ENCODE data around the gene TRIP4.
A peak's percentile ranks its signal among the peaks of the same experiment; 100 is the strongest.
"Not testable (repeated sequence)": the region's sequence is repeated elsewhere in the genome, so short reads cannot be mapped to it uniquely, and the experiment has no call there.

Gene TRIP4

GRCh38 chr15:64387562-64388168 is at the start of gene TRIP4:
TSS of gene TRIP4 (plus strand) at chr15:64387836. CDS start at chr15:64387864, 28 bp downstream.
- DNase-seq (ENCODE audit: low read depth in 1 of 2, low spot score in 1 of 2), result peak; percentile 93 to 94

- DNase-seq (ENCODE audit: low read depth in 1 of 2, low spot score in 1 of 2), result no peak
Observed at GRCh38 chr15:64340355-64340754, 47.3 kb upstream of the TRIP4 start.

DNA sequence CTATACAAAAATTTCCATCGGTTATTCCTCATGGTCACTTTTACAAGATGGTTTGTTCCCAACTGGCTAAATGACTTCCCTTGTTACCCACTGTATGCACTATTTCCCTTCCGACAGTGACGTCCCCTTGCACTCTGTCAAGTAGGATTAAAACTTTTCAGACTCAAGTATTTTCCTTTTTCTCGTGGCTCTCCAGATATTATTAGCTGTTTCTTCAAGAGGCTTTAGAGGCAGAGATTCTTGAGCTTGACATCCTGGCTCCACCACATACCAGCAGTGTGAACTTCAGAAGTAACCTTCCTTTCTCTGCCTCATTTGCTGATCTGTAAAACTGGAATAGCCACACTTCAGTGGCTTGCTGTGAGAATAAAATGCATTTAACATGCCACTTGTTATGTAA is 45.7 kb upstream of the TRIP4 start:
- no peak for DNase-seq (ENCODE audit: low read depth in 1 of 2, low spot score in 1 of 2)

DNA sequence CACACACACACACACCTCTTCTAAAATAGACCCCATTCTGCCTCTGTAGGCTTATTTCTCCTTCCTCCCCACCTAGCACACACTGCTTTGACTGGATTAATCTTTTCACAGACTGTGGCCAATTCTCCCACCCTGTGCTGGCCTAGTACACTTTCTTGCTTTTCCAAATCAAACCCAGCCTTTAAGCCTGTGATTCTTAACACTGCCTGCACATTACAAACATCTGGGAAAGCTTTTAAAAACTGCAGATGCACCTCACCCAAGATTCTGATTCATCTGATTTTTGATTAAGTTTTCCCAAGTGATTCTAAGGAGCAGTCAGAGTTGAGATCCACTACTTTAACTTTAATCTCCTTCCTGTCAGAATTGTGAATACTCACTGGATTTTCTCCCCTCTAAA is 44.4 kb upstream of the TRIP4 start:
- no peak for DNase-seq (ENCODE audit: low read depth in 1 of 2, low spot score in 1 of 2)

GRCh38 chr15:64343841-64344240 is 43.8 kb upstream of the TRIP4 start:
- DNase-seq (ENCODE audit: low read depth in 1 of 2, low spot score in 1 of 2), result no peak

- no peak for DNase-seq (ENCODE audit: low read depth in 1 of 2, low spot score in 1 of 2)
Observed at GRCh38 chr15:64344651-64345294, 42.9 kb upstream of the TRIP4 start.

DNA sequence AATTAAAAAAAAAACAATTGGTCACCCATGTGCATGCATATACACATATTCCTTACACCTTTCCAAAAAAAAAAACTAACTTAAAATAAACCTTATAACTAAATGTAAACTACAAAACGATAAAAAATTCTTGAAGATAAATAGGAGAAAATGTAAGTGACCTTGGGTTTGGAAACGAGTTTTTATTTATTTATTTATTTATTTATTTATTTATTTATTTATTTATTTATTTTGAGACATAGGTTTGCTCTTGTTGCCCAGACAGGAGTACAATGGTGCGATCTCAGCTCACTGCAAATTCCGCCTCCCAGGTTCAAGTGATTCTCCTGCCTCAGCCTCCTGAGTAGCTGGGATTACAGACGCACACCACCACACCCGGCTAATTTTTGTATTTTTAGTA is 41.4 kb upstream of the TRIP4 start:
- not testable (repeated sequence) for DNase-seq (ENCODE audit: low read depth in 1 of 2, low spot score in 1 of 2)

DNA sequence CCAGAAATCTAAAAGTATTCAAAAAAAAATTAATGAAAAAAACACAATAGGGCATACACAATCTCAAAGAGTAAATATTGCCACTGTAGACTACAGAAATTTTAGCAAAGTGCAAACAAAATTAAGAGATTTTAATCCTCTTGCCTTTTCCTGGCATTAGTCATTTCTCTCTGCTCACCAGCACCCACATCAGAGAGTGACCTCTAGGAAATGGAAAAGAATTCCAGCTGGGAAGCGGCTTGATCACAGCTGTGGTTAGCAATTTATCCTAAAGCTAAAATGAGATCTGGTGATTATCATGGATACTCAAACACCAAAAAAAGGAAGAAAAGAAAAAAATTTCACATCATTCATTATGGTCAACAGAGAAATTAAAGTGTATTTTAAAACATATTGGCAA is 39.2 kb upstream of the TRIP4 start:
- no peak for DNase-seq (ENCODE audit: low read depth in 1 of 2, low spot score in 1 of 2)

GRCh38 chr15:64349375-64349774 is 38.3 kb upstream of the TRIP4 start:
- DNase-seq (ENCODE audit: low read depth in 1 of 2, low spot score in 1 of 2), result no peak

DNA sequence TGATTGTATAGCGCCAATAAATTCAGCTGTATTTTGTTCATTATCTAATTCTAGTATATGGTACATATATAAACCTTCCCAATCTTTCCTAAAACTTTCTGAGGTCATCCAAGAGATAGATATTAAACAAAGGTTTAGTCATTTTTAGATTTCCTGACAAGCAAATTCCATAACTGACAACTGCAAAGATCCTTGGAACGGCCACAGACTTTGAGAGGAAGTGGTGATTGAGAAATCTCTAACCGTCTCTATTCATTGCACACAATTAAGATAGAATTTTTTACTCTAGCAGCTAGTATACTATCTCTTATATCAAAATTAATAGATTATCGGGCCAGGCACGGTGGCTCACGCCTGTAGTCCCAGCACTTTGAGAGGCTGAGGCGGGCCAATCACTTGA is 36.4 kb upstream of the TRIP4 start:
- DNase-seq (ENCODE audit: low read depth in 1 of 2, low spot score in 1 of 2), result no peak

DNA sequence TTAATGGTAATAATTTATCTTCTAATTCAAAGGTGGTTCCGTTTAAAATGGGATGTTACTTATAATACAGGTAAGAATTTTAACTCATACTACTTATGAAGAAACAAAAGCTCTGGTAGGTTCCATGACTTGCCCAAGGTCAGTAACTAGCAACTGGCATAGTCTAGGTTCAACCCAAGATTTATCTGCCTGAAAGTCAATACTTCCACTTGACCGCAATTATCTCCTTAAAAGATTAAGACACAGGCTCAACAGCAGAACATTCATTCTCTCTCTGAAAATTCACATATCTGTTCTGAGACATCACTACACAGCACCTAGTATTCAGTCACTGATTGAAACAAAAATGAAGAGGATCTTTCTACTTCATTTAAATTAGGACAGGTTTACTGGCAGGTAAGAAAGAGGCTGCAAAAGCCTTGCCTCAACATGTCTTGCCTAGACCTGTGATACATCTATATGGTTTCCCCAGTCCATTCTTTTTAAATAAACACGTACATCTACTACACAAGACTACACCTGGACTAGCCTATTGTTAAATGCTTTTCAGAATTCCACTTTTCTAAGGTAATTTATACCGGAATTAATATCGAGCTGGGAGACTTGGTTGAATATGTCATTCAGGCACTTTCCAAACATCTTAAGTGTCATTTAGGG is 32.8 kb upstream of the TRIP4 start:
- DNase-seq (ENCODE audit: low read depth in 1 of 2, low spot score in 1 of 2), result no peak

DNA sequence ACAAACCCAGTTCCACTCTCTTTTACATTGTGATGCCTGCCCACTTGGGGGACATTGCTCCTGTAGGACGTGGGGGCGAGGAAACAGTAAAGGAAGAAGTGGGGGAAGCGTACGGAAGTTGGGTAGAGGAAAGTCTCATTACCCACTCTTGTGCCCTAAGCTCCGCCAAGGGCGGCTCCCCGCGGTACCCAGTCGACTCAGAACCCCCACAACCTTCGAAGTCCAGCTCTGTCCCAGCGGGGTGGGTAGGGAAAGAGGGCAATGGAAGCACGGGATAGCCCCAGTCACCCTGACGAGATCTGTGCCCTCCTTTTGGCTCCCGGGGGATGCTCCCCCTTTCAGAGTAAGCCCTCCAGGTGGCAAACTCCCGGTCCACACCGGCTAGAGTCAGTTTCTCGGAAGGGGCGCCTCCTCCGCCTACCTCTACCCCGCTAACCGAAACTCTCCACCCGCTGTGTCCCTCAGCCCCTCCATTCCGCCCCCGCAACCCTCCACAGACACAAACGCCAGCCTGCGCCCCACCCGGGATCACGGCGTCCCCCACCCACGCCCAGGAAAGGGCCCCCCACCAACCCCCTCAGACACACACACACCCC is 32.2 kb upstream of the TRIP4 start:
- DNase-seq (ENCODE audit: low read depth in 1 of 2, low spot score in 1 of 2), result no peak

DNA sequence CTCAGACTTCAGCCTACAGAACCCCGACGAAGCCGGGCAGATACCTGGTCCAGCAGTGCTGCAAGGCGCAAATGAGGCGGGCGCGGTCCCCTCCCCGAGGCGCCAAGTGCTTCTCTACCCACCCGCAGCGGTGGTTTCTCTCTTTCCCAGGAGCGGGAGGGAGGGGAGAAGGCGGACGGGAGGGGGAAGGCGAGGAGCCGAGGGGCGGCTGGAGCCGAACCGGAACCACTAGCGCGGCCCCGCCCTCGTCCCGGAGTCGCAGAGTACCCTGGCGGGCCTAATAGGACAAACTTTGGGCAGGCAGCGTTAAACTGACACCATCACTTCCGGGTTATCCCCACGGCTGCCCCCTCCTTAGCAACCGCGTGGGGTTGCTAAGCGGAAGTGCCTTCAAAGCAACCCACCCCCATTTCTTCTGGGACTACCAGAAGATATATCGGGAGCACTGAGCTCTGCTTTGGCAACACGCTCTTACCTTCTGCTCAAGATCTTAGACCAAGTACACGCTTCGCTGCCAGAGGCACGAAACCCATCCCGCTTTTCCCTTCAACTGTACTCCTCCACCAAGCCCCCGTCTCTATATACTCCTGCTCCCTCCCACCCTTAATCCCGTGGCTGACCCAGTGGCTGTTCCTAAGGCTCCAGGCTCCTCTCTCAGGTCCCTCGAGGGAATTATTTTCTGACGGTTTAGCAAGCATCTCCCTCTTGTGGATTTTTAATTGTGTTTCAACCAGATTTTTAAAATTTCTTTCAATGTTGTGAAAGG is 31.5 kb upstream of the TRIP4 start, which contains the start of gene CSNK1G1:
CSNK1G1 (minus strand) TSS at position 230 of the 766 bp plus-strand sequence. CDS start 55,674 bp downstream, outside the sequence.
- peak; percentile 78 to 90 for DNase-seq (ENCODE audit: low read depth in 1 of 2, low spot score in 1 of 2)

DNA sequence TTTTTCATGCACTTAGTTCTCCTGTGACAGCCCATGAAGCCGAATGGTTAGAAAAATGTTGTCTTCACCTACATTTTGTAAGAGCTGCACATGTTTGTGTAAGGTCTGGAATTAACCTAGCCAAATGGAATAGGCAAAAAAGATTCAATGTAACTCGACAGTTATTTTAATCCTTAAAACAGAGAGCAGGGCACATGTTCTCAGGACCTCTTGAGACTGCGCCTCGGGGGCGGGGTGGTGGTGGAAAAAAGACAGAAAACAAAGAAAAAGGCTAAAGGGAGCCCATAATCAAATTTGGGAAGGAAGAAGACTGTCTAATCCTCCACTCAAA is 31.0 kb upstream of the TRIP4 start:
- DNase-seq (ENCODE audit: low read depth in 1 of 2, low spot score in 1 of 2), result no peak

DNA sequence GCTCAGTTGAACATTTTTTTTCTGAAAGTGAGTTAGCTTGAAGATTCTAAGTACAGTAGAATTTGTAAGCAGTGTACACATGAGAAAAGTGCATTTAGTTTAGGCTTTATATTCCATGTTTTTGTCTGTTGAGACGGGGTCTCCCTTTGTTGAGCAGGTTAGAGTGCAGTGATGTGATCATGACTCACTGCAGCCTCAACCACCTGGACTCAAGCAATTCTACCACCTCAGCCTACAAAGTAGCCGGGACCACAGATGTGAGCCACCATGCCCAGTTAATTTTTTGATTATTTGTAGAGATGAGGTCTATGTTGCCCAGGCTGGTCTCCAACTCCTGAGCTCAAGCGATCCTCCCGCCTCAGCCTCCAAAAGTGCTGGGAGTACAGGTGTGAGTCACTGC is 26.4 kb upstream of the TRIP4 start:
- DNase-seq (ENCODE audit: low read depth in 1 of 2, low spot score in 1 of 2), result no peak

DNA sequence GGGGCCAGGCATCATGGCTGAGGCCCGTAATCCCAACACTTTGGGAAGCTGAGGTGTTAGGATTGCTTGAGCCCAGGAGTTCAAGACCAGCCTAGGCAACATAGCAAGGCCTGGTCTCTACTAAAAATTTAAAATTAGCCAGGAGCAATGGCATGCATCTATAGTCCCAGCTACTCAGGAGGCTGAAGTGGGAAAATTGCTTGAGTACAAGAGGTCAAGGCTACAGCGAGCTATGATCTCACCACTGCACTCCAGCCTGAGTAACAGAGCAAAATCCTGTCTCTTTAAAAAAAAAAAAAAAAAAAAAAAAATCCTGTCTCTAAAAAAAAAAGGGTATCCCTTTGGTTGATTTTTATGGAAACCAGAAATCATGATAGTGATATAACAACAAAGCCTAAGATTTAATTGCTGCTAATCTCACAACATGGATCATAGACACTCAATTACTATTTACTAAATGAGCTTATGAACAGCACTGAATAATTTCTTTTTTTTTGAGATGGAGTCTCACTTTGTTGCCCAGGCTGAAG is 18.5 kb upstream of the TRIP4 start:
- DNase-seq (ENCODE audit: low read depth in 1 of 2, low spot score in 1 of 2), result no peak

DNA sequence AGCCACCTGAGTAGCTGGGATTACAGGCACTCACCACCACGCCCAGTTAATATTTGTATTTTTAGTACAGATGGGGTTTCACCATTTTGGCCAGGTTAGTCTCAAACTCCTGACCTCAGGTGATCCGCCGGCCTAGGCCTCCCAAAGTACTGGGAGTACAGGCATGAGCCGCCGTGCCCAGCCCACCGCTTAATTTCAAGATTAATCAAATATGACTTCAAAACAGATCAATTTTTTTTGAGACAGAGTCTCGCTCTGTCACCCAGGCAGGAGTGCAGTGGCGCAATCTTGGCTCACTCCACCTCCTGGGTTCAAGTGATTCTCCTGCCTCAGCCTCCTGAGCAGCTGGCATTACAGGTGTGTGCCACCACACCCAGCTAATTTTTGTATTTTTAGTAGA is 16.3 kb upstream of the TRIP4 start:
- DNase-seq (ENCODE audit: low read depth in 1 of 2, low spot score in 1 of 2), result not testable (repeated sequence)

DNA sequence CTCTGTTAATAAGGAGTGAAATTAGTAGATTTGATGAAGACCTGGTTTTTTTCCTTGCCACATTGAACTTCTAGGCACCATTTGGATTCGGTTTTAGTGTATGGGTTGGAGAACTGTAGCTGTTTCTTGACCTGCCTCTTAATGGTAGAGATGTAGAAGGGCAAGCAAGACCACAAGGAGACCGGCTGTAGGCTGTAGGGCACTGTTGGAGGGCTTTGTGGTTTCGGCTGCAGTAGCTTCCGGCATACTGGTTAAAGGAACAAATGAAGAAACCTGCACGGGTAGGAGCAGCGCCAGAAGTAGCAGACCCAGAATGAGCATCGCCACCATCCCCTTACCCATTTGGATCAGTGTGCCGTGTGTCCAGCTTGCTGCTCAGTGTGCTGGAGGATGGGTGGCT is 14.3 kb upstream of the TRIP4 start:
- DNase-seq (ENCODE audit: low read depth in 1 of 2, low spot score in 1 of 2), result no peak

DNA sequence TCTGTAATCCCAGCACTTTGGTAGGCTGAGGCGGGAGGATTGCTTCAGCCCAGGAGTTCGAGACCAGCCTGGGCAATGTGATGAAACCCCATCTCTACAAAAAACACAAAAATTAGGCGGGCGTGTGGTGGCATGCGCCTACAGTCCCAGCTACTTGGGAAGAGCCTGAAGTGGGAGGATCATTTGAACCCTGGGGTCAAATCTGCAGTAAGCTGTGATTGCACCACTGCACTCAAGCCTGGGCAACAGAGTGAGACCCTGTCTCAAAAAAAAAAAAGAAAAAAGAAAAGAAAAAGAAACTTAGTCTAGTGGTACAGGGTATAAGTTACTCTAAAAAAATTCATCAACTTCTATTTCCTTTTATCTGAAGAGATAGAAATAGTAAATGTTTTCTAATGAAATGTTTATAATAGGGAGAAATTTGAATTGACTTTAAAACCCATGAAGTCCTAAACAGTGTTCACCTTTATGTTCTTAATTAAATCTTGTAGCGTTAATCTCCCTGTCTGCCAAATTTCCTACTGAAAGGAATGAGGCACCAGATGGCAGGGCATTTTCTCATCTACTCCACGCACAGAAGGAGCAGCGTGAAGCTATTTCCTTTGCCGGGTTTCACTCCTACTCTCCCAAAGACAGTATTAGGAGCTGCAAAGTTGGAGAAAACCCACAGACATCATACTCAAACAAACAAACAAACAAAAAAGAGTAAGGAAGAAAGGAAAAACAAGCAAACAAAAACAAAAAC is 8.2 kb upstream of the TRIP4 start:
- no peak for DNase-seq (ENCODE audit: low read depth in 1 of 2, low spot score in 1 of 2)

DNA sequence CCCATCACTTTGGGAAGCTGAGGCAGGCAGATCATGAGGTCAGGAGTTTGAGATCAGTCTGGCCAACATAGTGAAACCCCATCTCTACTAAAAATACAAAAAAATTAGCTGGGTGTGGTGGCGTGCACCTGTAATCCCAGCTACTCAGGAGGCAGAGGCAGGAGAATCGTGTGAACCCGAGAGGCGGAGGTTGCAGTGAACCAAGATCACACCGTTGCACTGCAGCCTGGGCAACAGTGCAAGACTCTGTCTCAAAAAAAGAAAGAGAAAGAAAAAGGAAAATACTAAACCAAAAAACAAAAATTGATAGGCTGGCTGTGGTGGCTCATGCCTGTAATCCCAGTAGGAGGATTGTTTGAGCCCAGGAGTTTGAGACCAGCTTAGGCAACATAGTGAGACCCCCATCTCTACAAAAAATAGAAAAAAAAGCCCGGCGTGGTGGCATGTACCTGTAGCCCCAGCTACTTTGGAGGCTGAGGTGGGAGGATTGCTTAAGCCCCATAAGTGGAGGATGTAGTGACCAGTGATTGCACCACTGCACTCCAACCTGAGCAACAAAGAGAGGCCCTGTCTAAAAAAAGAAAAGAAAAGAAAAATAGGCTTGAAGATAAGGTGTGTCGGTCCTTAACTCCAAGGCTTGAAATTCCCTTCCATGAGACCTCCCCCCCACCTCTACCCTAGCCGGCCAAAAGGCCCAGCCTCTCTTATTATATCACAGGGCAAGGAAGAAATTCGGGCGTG is 7.3 kb upstream of the TRIP4 start:
- DNase-seq (ENCODE audit: low read depth in 1 of 2, low spot score in 1 of 2), result not testable (repeated sequence)
